Activated CD8-positive, alpha-beta memory T cell treated with anti-CD3 and anti-CD28 coated beads, Interleukin-2, amount 50 U/mL, for 24 hours (primary cell): ENCODE data around the gene CFAP61.

Experiments
- DNase-seq: peaks from one replicate; pipeline ENCODE4 v3.0.0-alpha.2; 2020; ENCODE audit errors: extremely low read depth

CFAP61 gene

DNA sequence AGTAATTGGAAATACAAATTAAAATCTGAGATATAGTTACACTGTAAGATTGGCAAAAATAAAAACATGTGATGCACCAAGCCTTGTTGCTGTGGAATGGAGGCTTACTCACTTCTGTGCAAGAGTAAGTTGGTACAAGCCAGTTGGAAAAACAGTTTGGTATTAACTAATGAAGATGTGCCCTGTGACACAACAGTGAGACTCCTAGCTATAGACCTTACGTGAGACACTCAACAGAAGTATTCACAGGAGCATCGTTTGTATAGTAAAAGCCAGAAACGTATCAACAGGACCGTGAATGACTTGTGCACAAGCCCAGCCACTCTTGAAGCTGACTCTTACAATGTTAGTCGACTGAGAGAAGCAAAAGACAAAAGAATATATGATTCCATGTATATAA lies 20.5 kb upstream of the CFAP61 start:
- DNase-seq = no peak

DNA sequence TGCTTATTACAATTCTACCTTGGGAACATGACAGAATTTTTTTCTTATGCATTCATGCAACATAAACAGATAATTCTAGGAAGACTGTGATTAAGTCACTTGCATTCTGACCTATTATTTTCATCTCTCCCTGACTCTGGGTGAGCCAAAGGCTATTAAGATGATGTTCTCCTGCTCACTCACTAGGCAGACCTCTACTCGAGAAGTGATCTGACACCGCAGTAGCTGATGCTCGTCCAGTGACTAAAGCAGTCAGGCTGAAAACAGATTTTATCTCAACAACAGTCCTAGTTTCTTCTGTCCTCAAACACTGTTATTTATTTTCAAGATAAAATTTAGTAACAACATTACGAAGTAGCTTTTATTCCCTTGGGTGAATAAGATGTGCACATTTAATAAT lies 17.8 kb upstream of the CFAP61 start:
- DNase-seq = no peak

GRCh38 chr20:20036756-20037155 lies 15.6 kb upstream of the CFAP61 start:
- no peak for DNase-seq

DNA sequence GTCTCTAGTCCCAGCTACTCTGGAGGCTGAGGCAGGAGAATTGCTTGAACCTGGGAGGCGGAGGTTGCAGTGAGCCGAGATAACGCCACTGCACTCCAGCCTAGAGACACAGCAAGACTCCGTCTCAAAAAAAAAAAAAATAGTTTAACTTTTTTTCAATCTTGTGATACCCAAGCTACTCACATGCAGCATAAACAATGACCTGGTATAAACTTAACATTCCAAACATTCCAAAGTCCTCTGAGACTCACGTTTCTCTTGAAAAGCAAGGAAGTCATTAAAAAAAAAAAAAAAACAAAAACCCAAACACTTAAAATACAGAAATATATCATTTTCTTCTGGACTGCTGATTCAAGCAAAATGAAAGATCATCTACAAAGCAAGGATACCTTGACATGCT lies 14.4 kb upstream of the CFAP61 start:
- no peak for DNase-seq

- DNase-seq = no peak
These were observed 13.7 kb upstream of the CFAP61 start for GRCh38 chr20:20038586-20038985.

DNA sequence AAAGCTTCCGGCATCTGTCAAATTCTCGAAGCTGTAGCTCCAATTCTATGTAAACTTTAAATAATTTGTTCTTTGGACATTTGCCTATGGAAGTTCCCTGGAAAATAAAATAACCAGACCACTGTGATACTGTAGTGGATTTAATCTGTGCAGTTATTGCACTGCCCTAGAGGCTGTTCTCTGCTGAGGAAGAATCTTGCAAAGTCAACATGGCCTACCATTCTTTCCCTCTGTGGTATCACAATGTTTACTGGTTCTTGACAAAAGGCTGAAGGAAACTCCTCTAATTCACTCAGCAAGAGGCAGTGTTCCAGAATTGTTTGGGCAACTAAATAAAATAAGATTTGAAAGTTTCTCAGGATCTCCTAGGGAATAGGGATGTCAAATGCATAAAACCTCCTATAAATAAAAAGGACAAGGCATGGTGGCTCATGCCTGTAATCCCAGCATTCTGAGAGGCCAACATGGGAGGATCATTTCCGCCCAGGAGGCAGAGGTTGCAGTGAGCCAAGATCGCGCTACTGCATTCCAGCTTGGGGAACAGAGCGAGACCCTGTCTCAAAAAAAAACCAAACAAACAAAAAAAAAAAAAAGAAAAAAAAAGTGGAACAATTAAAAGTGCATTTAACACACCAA lies 12.5 kb upstream of the CFAP61 start:
- DNase-seq = no peak

- no peak for DNase-seq
These were observed 612 bp upstream of the CFAP61 start for GRCh38 chr20:20051767-20052073.

DNA sequence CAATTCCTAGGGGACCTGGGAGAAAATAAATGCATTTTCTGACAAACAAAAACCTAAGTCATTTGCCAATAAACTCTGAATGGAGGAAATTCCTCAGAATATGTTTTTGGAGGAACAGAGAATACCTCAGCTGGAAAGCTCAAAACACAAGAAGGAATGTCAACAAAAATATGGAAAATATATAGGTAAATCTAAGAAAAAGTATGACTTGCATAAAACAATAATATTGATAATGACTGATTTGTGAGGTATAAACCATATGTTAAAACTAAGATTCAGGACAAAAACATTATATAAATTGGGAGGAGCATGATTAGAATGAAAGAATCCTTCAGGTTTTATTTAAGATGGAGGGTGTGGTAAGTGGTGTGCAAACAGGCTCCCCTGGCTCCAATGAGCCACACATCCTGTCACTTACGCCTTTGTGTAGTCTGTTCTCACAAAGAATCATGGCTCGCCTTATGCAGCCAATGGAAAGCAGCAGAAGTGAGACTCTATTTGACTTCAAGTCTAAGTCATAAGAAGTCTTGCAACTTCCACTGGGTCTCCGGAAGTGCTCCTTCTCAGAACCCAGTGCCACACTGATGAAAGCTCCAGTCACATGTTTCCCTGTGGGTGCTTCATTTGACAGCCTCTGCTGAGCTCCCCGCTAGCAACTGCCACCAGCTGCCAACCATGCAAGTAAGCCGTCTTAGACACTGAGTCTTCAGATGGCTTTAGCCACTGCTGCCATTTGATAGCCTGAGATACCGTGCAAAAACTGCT lies 8.1 kb downstream of the CFAP61 start:
- no peak for DNase-seq

GRCh38 chr20:20063941-20064702 lies 11.8 kb downstream of the CFAP61 start:
- no peak for DNase-seq

DNA sequence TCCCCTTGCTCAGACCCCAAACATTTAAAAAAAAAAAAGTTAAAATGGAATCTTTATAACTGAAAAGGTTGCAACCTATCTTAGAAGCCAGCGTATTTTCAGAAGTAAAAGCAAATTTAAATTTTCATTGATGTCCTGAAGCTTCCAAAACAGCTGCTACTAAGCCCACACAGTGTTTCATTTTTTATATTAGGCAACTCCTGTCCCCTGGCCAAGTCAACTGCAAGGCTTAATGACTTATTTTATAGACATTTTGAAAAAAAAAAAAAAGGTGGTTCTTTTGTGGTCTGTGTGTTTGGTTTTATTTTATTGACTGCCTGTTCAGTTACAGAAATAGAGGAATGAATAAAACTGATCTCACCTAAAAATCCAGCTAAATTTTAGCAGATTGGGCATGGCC lies 13.0 kb downstream of the CFAP61 start:
- no peak for DNase-seq

GRCh38 chr20:20070871-20071726 lies 18.8 kb downstream of the CFAP61 start:
- no peak for DNase-seq

DNA sequence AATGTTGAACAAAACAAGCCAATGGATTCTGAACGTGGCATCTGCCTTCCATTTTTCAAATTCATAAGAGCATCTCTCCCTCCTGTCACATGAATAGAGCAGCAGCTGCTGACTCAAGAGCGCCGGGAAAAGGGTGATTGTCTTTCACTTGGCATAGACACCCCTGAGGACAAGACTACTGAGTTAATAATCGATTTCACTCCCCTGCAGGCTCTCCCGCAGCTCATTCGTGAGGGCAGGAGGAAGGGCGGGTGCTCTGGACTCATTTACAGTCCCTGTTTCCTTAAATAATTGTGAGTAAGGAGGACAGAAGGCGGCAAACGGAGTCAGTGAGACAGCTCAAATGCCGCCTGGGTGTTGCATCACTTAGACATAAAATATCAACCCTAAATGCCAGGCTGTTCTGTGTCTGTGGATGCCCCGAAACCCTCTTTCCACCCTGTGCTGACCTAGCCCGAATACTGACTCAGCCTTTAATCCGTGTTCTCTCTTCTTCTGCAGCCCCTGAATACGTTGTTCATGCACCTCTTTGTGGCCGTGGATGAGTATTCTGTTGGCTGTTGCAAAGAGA lies 21.6 kb downstream of the CFAP61 start:
- DNase-seq = no peak

- no peak for DNase-seq
These were observed 22.7 kb downstream of the CFAP61 start for GRCh38 chr20:20075032-20075431.

DNA sequence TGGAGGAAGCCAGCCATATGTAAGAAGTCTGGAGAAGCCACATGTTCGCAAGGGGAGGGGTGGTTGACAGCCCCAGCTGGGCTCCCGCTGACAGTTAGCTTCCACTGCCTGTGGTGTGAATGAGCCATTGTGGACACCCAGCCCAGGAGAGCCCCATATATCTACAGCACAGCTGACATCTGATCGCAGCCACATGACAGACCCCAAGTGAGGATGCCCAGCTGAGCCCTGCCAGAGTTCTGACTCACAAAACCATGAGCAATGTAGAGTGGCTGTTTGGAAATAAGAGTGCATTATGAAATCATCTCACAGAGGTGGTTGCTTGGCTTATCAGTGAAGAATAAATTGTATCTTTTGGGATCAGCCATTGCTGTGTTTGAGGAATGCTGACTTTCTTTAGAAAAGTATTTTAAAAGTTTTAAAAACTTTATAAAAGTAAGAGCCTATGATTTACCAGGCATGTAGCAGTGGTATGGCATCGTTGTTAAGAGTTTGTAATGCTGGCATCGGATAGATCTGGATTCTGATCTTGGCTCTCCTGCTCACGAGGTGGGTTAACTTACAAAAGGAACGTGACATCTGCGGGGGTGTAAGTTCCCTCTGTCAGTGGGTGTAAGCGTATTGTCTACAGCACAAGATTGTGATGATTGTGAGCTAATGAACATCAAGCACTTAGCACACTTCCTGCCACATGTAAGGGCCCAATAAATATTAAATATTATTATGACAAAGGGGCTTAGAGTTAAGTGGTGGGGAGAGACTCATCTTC lies 24.1 kb downstream of the CFAP61 start:
- no peak for DNase-seq

- DNase-seq = no peak
These were observed 25.7 kb downstream of the CFAP61 start for GRCh38 chr20:20078041-20078440.

- DNase-seq = no peak
These were observed 26.9 kb downstream of the CFAP61 start for GRCh38 chr20:20079102-20079784.

- DNase-seq = no peak
These were observed 31.5 kb downstream of the CFAP61 start for GRCh38 chr20:20083807-20084206.

GRCh38 chr20:20084296-20084752 lies 32.0 kb downstream of the CFAP61 start:
- DNase-seq = no peak

GRCh38 chr20:20085071-20085470 lies 32.7 kb downstream of the CFAP61 start:
- DNase-seq = no peak

DNA sequence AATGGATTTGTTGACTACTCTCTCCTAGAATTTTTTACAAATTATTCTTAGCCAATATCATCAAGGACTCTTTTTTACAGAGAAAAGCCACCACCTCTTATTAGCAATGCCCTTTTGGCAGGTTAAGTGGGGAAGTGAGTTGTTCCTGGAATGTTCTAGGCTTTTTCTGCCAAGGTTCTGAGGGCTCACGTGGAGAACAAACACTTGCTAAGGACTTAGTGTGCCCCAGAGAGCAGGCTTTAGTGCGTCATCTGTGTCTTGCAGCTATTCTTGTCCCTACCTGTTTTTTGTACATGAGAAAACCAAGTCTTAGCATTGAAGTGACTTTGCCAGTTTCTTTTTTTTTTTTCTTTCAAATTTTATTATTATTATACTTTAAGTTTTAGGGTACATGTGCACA lies 33.5 kb downstream of the CFAP61 start:
- no peak for DNase-seq
